Ascending aorta (tissue), 2 donors: Measurements from ENCODE around the gene RHBDD2. TPM values are rescaled to one million over a fixed set of nuclear protein-coding genes. Genes with fewer than 3 reads are reported as not detected.
"Not testable (repeated sequence)": the region's sequence is repeated elsewhere in the genome, so short reads cannot be mapped to it uniquely, and the experiment has no call there.

Source experiments
- DNase-seq, 2 donors: peaks; one replicate each; pipeline ENCODE4 v3.0.0-alpha.2; 2019; ENCODE audit warnings: low spot score in 2 of 2
- H3K27ac ChIP-seq, 2 donors: fragments of 200-600 bp; sonication (generic); one replicate each; pipeline ENCODE4 v1.5.1; 2016 to 2017; ENCODE audit warnings: mild to moderate bottlenecking in 1 of 2
- H3K27me3 ChIP-seq: fragments of 200-600 bp; sonication (generic); one replicate; pipeline ENCODE4 v1.5.1; 2017
- H3K36me3 ChIP-seq, 2 donors: fragments of 200-600 bp; sonication (generic); one replicate each; pipeline ENCODE4 v1.5.1; 2016
- H3K4me1 ChIP-seq, 2 donors: fragments of 200-600 bp; sonication (generic); one replicate each; pipeline ENCODE4 v1.5.1; 2016 to 2017; ENCODE audit warnings: mild to moderate bottlenecking in 1 of 2
- H3K4me3 ChIP-seq, 2 donors: fragments of 200-600 bp; sonication (generic); one replicate each; pipeline ENCODE4 v1.5.1; 2016 to 2017; ENCODE audit warnings: mild to moderate bottlenecking in 1 of 2
- H3K9me3 ChIP-seq, 2 donors: fragments of 200-600 bp; sonication (generic); one replicate each; pipeline ENCODE4 v1.5.1; 2016
- CTCF ChIP-seq, 3 experiments: fragments of 200-600 bp in 2 of 3; fragments of 450-650 bp in 1 of 3; sonication (generic) in 2 of 3; IDR thresholded peaks; one replicate each; pipeline ENCODE4 v1.5.1; 2016 to 2019; ENCODE audit warnings: antibody characterized with exemption in 3 of 3, mild to moderate bottlenecking in 1 of 3, moderate library complexity in 1 of 3
- intact Hi-C: fragments of 100-400 bp; cut with DNase I; formaldehyde crosslinking; loops from one replicate; pipeline ENCODE4 v1.15.1; 2023
- total RNA-seq: library from RNA; depleted of rRNA; stranded (reverse); fragments of >200 nt; gene quantifications from one replicate; pipeline ENCODE4 v1.1.0, GENCODE V29; 2016

The RHBDD2 gene
- total RNA-seq, 1 donor from 2014 or later: 51.7 TPM

GRCh38 chr7:75840029-75840428 is 38.8 kb upstream of the RHBDD2 start:
- no peak for TF ChIP-seq CTCF (IDR thresholded peaks at IDR 0.05)
- intact Hi-C loops: no loop called here
- Histone ChIP-seq H3K27ac (no peak overlapping the region), H3K27me3 (no peaks in the 10 kb centered on the region), H3K4me1 (no peaks in the 10 kb centered on the region), H3K4me3 (no peak overlapping the region), H3K9me3 (no peaks in the 10 kb centered on the region), H3K36me3 (no peaks in the 10 kb centered on the region)
- no peak for DNase-seq

- Histone ChIP-seq H3K27me3 (no peaks in the 10 kb centered on the region), H3K36me3 (no peaks in the 10 kb centered on the region), H3K9me3 (no peaks in the 10 kb centered on the region), H3K4me3 (no peak overlapping the region), H3K27ac (no peak overlapping the region), H3K4me1 (no peaks in the 10 kb centered on the region)
- intact Hi-C loops: no loop called here
- no peak for DNase-seq
- TF ChIP-seq CTCF (IDR thresholded peaks at IDR 0.05): no peak
Observed at GRCh38 chr7:75842836-75843446, 35.9 kb upstream of the RHBDD2 start.

- no peaks in the 10 kb centered on the region for H3K9me3 ChIP-seq
- intact Hi-C loops: no loop called here
Observed at GRCh38 chr7:75843613-75844116, 35.2 kb upstream of the RHBDD2 start.

GRCh38 chr7:75844158-75844557 is 34.7 kb upstream of the RHBDD2 start:
- intact Hi-C loops: no loop called here

More at GRCh38 chr7:75843613-75844116, 35.2 kb upstream of the RHBDD2 start:
- Histone ChIP-seq H3K27me3 (no peaks in the 10 kb centered on the region), H3K27ac (no peak overlapping the region), H3K36me3 (no peaks in the 10 kb centered on the region), H3K4me1 (no peaks in the 10 kb centered on the region), H3K4me3 (no peak overlapping the region)
- no peak for DNase-seq
- TF ChIP-seq CTCF (IDR thresholded peaks at IDR 0.05): no peak

GRCh38 chr7:75845132-75845531 is 33.7 kb upstream of the RHBDD2 start:
- H3K27me3 ChIP-seq, intact Hi-C loops, H3K27ac ChIP-seq, H3K4me1 ChIP-seq, H3K9me3 ChIP-seq, DNase-seq, H3K36me3 ChIP-seq, H3K4me3 ChIP-seq: not testable (repeated sequence)

More at GRCh38 chr7:75844158-75844557, 34.7 kb upstream of the RHBDD2 start:
- Histone ChIP-seq H3K36me3 (no peaks in the 10 kb centered on the region), H3K27ac (no peak overlapping the region), H3K4me1 (no peaks in the 10 kb centered on the region), H3K27me3 (no peaks in the 10 kb centered on the region), H3K9me3 (no peaks in the 10 kb centered on the region), H3K4me3 (no peak overlapping the region)
- TF ChIP-seq CTCF (IDR thresholded peaks at IDR 0.05): no peak
- no peak for DNase-seq

- intact Hi-C loops: no loop called here
- Histone ChIP-seq H3K4me3 (no peak overlapping the region), H3K27me3 (no peaks in the 10 kb centered on the region), H3K36me3 (no peaks in the 10 kb centered on the region), H3K9me3 (no peaks in the 10 kb centered on the region), H3K4me1 (no peaks in the 10 kb centered on the region), H3K27ac (no peak overlapping the region)
- no peak for DNase-seq
- TF ChIP-seq CTCF (IDR thresholded peaks at IDR 0.05): no peak
Observed at GRCh38 chr7:75847707-75848106, 31.1 kb upstream of the RHBDD2 start.
